GM18870 (cell line): ENCODE results near the gene KIAA0513.
"Not testable (repeated sequence)": the region's sequence is repeated elsewhere in the genome, so short reads cannot be mapped to it uniquely, and the experiment has no call there.

ENCODE experiments used
- ATAC-seq: cut with Tn5 transposase; IDR thresholded peaks from one replicate; pipeline ENCODE4 v1.9.1; 2021; ENCODE audit warnings: moderate library complexity; ENCODE audit not compliant: unreplicated experiment

The KIAA0513 gene

GRCh38 chr16:85027958-85028684 is 526 bp downstream of the KIAA0513 start:
- ATAC-seq = no peak

GRCh38 chr16:85028685-85029407 is 1.3 kb downstream of the KIAA0513 start:
- ATAC-seq = no peak

- no peak for ATAC-seq
Observed at GRCh38 chr16:85029408-85029784, 1.8 kb downstream of the KIAA0513 start.

- no peak for ATAC-seq
Observed at GRCh38 chr16:85029981-85030401, 2.4 kb downstream of the KIAA0513 start.

- ATAC-seq = no peak
Observed at GRCh38 chr16:85031451-85031850, 3.9 kb downstream of the KIAA0513 start.

- ATAC-seq = not testable (repeated sequence)
Observed at GRCh38 chr16:85032187-85032586, 4.6 kb downstream of the KIAA0513 start.

GRCh38 chr16:85033171-85033570 is 5.6 kb downstream of the KIAA0513 start:
- ATAC-seq = no peak

- no peak for ATAC-seq
Observed at GRCh38 chr16:85034591-85035433, 7.2 kb downstream of the KIAA0513 start.

- no peak for ATAC-seq
Observed at GRCh38 chr16:85036236-85037049, 8.8 kb downstream of the KIAA0513 start.

- ATAC-seq = no peak
Observed at GRCh38 chr16:85037050-85037410, 9.4 kb downstream of the KIAA0513 start.

GRCh38 chr16:85037721-85038120 is 10.1 kb downstream of the KIAA0513 start:
- ATAC-seq = no peak

GRCh38 chr16:85040685-85041084 is 13.1 kb downstream of the KIAA0513 start:
- ATAC-seq = no peak

- no peak for ATAC-seq
Observed at GRCh38 chr16:85041219-85042166, 13.9 kb downstream of the KIAA0513 start.

- no peak for ATAC-seq
Observed at GRCh38 chr16:85042167-85042526, 14.6 kb downstream of the KIAA0513 start.

- no peak for ATAC-seq
Observed at GRCh38 chr16:85042606-85043005, 15.0 kb downstream of the KIAA0513 start.

GRCh38 chr16:85045077-85045476 is 17.5 kb downstream of the KIAA0513 start:
- ATAC-seq = no peak

- no peak for ATAC-seq
Observed at GRCh38 chr16:85045641-85046471, 18.3 kb downstream of the KIAA0513 start.

GRCh38 chr16:85046472-85046916 is 18.9 kb downstream of the KIAA0513 start:
- no peak for ATAC-seq
